ENCODE measurements around the gene BRF1.

The BRF1 gene

GRCh38 chr14:105223770-105224544 is 76.8 kb downstream of the BRF1 start:
- DNase-seq: no peak

GRCh38 chr14:105223260-105223659 is 77.5 kb downstream of the BRF1 start:
- DNase-seq: no peak

- no peak for DNase-seq
Observed at GRCh38 chr14:105221598-105222178, 79.1 kb downstream of the BRF1 start.

- DNase-seq: no peak
Observed at GRCh38 chr14:105220699-105221597, 79.9 kb downstream of the BRF1 start.

DNA sequence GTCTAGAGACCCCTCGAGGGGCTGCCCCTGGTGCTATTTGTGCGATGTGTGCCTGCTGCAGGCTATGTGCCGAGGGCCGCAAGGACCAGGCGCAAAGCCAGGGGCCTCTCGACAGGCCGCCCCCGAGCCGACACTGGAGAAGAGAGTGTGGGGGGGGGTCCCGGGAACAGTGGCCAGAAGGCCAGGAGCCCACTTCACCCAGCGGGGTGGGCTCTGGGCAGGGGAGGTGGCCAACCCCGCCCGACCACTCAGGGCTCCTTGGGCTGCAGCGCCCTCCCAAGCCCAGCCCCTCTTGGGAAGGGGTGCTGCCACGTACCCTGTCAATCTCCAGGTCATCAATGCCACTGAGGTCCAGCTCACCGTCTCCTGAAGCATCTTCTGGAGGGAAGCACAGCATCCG is 81.0 kb downstream of the BRF1 start:
- no peak for DNase-seq

DNA sequence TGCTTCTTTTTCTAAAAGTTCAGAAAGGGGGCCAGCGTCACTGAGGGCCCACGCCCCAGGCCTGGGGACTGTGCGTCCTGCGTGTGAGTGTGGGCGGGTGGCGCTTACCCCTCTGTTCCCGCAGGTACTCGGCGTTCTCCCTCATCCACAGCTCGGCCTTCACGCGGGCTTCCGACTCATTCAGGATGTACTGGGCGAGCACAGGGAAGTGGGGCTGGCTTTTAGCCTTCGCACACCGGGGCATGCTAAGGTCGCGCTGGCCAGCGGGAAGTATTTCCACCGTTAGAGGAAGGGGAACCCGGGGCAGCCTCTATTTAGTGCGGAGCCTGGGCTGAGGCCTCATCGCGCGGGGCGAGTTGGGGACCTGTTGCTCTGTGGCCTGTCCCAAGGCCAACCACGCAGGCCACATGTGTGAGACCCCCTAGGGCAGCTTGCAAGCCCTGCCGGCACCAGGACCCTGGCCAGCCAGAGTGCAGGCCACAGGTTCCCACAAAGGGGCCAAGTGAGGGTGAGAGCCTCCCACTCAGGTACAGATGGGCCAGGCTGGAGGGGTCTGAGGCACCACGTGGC is 81.7 kb downstream of the BRF1 start:
- DNase-seq: no peak

- DNase-seq: no peak
Observed at GRCh38 chr14:105218611-105219010, 82.2 kb downstream of the BRF1 start.

DNA sequence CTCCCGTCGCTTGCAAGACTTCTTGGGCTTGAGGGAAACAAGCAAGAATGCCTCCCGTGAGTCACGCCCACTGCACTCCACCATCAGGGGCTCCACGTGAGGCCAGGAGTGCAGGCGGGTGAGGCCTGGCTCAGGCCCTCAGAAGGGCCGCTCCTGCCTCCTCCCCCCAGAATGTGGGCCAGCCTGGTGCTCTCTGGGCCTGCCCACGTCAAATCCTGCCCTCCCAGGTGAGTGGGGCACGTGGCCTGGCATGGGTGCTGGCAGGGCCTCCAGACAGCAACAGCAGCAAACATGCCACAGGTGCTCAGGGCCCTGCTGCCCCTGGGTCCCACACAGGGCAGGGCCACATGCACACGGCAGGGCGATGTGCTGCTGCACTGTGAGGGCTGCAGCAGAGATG is 83.0 kb downstream of the BRF1 start:
- no peak for DNase-seq

DNA sequence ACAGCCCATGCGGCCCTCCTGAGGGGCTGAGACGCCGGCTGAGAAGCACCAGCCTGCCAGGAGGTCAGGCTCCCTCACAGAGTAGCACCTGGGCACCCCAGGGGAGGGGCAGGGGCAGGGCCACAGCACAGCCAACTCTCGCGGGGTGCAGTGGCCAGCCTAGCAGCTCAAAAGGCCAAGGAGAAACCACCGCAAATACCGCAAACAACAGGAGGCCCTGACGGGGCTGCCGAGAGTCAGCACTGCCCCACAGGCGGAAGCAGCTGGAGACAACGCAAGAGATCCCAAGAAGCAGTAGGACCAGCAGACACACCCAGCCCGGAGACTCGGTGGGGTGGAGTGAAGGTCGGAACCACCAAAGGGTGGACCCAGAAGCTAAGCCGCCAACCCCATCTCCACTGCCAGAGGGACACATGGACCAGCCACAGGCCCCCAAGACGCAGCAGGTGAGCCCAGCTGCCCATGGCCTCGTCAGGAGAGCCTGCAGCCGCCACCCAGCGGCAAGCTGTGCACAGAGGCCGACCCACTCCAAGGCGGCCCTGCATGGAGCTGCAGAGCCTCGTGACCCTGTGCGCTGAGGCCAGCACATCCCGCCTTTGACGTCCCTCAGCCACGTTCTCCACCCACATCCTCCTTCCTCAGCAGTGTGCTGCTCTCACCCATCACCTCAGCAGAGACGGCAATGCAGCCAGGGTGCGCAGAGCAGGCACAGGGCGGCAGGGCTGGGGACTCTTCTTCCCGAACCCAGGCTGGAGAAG is 84.1 kb downstream of the BRF1 start:
- no peak for DNase-seq

- no peak for DNase-seq
Observed at GRCh38 chr14:105215602-105216001, 85.2 kb downstream of the BRF1 start.

DNA sequence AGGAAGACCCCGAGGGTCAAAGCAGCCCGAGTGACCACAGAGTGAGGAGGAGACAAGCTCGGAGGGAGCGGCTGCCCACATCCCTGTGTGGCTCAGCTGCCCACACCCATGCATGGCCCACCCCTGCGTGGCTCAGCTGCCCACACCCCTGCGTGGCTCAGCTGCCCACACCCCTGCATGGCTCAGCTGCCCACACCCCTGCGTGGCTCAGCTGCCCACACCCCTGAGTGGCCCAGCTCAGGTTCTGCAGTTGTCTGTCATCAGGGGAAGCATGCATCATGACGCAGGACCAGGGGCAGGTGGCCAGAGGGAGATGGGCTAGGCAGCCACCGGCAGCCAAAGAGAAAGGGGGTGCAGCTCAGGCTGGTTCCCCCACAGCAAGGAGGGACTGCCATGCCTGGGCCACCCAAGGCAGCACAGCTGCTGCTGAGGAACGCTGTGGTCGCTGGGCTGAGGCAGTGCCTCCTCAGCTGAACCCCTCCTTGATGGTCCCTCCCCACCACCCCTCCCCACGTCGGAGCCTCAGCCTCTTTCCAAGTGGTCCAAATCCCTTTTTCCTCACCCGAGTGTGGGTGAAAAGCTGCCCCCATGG is 86.4 kb downstream of the BRF1 start:
- DNase-seq: no peak

DNA sequence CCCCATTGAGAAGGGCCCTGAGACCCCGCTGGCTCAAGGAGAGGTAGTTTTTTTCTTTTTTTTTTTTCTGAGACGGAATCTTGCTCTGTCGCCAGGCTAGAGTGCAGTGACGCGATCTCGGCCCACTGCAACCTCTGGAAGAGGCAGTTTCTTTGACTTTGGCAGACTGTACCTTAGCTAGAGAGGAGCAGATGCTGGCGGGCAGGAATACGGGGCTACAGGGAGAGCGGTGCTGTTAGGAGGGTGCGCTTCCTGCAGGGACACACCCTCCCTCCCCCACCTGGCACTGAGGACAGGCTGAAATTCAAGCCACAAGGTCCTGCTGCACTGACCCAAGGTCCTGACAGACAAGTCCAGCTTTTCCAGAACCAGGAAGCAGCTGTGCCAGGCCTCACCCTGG is 87.4 kb downstream of the BRF1 start:
- DNase-seq: no peak

DNA sequence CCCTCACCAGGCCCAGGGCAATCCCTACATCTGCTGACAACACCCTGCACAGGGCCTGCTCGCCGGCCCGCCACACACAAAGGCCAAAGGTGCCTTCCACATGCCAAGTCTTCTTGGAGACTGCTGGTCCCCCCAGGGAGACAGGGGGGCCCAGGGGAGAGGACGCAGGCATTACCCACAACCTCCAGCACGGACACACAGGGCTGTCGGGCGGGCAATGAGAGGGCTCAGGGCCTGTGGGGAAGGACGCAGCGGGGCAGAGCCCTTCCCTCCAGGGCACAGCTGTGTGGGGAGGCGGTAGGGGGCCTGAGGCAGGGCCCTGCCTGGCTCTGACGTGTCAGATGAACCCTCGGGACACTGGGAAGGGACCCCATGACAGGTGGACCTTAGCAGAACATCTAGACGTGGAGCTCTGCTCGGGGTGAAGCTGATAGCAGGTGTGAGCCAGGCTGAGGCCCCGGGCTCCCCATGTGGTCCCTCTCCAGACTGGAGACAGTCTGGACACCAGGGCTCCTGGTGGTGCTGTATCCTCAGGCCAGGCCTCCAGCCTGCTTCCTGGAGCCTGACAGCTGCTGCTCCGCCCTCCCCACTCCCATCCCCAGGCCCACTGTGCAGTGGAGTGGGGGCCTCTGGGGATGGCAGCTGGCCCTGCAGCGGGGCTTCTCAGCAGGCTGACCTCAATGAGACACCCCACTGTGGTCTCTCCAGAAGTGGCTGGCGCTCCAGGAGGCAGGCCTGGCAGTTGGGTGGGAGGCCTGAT is 88.1 kb downstream of the BRF1 start:
- DNase-seq: no peak

DNA sequence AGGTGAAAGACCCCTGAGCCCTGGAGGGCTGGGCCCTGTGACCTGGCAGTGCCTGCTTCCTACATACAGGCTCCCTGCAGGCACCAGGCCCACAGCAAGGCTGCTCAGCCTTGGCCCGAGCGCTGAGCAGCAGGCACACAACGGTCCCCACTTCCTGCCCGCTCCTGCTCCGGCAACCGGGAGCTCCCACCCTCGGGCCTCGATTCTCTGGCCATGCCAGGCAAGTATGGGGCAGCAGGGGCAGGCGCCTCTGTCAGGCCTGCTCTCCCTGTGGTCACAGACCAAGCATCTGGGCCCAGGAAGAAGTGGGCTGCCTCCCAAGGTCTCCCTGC is 89.1 kb downstream of the BRF1 start:
- DNase-seq: no peak

DNA sequence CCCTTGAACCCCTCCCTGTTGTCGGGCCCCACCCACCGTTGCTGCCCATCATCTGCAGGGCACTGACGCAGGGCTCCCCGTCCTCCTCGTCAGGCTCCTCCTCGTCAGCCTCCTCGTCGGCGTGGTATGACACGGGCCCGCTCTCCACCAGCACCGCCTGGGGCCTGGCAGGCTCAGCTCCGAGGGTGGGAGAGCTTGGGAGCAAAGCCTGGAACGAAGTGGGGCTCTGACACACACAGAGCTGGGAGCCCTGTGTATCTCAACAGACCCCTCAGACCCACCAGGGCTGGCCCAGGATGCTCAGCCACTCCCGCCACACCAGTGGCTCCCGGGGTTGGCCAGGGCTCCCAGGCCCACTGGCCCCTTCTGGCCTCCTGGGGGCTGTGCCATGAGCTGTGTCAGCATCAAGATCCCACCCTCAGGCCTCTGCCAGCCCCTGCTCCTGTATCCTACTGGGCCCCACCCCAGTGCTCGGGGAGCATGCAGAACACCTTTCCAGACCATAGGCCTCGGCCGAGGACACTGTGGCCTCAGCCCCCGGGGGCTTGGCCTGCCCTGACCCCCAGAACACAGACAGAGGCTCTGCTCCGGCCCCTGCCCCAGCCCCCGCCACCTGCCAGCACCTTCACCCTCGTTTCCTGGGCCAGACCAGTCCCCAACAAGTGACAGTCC is 89.6 kb downstream of the BRF1 start:
- no peak for DNase-seq

GRCh38 chr14:105210266-105211025 is 90.4 kb downstream of the BRF1 start:
- DNase-seq: no peak

- no peak for DNase-seq
Observed at GRCh38 chr14:105209646-105210045, 91.2 kb downstream of the BRF1 start.

DNA sequence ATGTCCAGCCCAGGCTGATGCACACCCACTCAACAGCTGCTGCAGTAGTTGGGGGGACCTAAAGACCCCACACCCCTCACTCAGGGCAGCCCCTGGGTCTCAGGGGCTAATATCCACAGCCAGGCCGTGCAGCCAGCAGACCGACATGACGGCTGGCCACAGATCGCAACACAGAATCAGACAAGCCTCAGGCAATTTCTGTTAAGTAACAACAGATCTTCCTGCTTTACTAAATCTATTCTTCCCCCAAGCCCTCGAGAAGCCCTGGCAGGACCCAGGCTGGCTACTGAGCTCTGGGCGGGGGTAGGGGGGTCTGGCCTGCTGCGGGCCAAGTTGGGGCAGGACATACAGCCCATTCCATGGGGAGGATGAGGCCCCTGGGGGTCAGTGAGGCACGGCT is 91.7 kb downstream of the BRF1 start:
- DNase-seq: no peak

GRCh38 chr14:105208738-105209075 is 92.1 kb downstream of the BRF1 start:
- no peak for DNase-seq

GRCh38 chr14:105207996-105208737 is 92.6 kb downstream of the BRF1 start:
- no peak for DNase-seq
